ENCODE measurements around the gene CNTLN. TPM values are rescaled to one million over a fixed set of nuclear protein-coding genes. Genes with fewer than 3 reads are reported as not detected.
A peak's percentile ranks its signal among the peaks of the same experiment; 100 is the strongest.

CNTLN gene
- total and polyA plus RNA-seq, 2 of the 13 experiments (the other 11 are each of a cell fraction or from before 2014, with no cell fraction given), result 1.5 to 5.7 TPM

- Histone ChIP-seq H3K27ac (ENCODE audit: extremely low read length, insufficient read depth, low read length) (no peak overlapping the region), H3K36me3 (replicated peaks in 1 of 2; ENCODE audit: control insufficient read depth in 1 of 2, insufficient read depth in 2 of 2, low read length in 2 of 2) (no peaks in the 10 kb centered on the region), H3K27me3 (ENCODE audit: control insufficient read depth in 1 of 2, insufficient read depth in 2 of 2, low read length in 2 of 2) (no peaks in the 10 kb centered on the region), H3K79me2 (ENCODE audit: insufficient read depth, low read length) (no peaks in the 10 kb centered on the region), H3K9me3 (ENCODE audit: low read length) (peaks cover 37% of the 10 kb centered on the region), H3K4me1 (ENCODE audit: insufficient read depth, low read length) (no peaks in the 10 kb centered on the region), H2AFZ (ENCODE audit: low read length) (no peak overlapping the region), H3K4me3 (replicated peaks in 1 of 3; ENCODE audit: insufficient read depth in 1 of 3, low read depth in 2 of 3, low read length in 3 of 3) (no peak overlapping the region), H4K20me1 (ENCODE audit: insufficient read depth, low read length) (no peaks in the 10 kb centered on the region), H3K4me2 (ENCODE audit: low read depth, low read length) (no peak overlapping the region), H3K9ac (ENCODE audit: insufficient read depth, low read depth, low read length) (no peak overlapping the region)
- ChIA-PET CTCF (ENCODE audit: low intra/inter-chr PET ratio, low total read pairs) (no interaction called here), POLR2A (no interaction called here)
- BruUV-seq (replicated peaks), result no TSS peak
- FAIRE-seq (no peak), ATAC-seq (peak; percentile 86), DNase-seq (ENCODE audit: low spot score) (peak; percentile 21)
- TF ChIP-seq NCOA5 (CRISPR knock-in tag; IDR thresholded peaks at IDR 0.05) (no peak), MAX (IDR thresholded peaks at IDR 0.05) (0 out of 2 replicates have a peak, but pooled peaks have one; percentile 26), HNF4A (CRISPR knock-in tag; IDR thresholded peaks at IDR 0.05) (peak; percentile 80), HOMEZ (CRISPR knock-in tag; IDR thresholded peaks at IDR 0.05; ENCODE audit: low read depth) (peak; percentile 38; the same call in 1 of the 2 replicates), ZMYM4 (CRISPR knock-in tag; IDR thresholded peaks at IDR 0.05) (peak; percentile 53), HNF4G (IDR thresholded peaks at IDR 0.05; ENCODE audit: borderline replicate concordance, low read depth, low read length) (peak; percentile 32; the same call in 1 of the 2 replicates), HNF4G (CRISPR knock-in tag; IDR thresholded peaks at IDR 0.05; ENCODE audit: borderline replicate concordance, low read depth) (no peak), NFE2 (CRISPR knock-in tag; IDR thresholded peaks at IDR 0.05) (no peak), SMAD1 (CRISPR knock-in tag; IDR thresholded peaks at IDR 0.05; ENCODE audit: borderline replicate concordance, low read depth) (no peak), JUN (CRISPR knock-in tag; IDR thresholded peaks at IDR 0.05) (no peak)
- in situ Hi-C loops (cut with HindIII; ENCODE audit: extremely low pct_ligation_motif_present, low pct_unique_long_range_greater_than_20kb), result no loop called here
- intact Hi-C loops (cut with micrococcal nuclease; ENCODE audit: unreplicated experiment), result no loop called here
- 12% methylated on average over 2 of the region's 2 CpGs for WGBS (ENCODE audit: low lambda C conversion rate)
Observed at GRCh38 chr9:17367035-17367434, 232.2 kb downstream of the CNTLN start.
